ENCODE measurements around the gene STIM1.
"Not testable (repeated sequence)": the region's sequence is repeated elsewhere in the genome, so short reads cannot be mapped to it uniquely, and the experiment has no call there.

The STIM1 gene

DNA sequence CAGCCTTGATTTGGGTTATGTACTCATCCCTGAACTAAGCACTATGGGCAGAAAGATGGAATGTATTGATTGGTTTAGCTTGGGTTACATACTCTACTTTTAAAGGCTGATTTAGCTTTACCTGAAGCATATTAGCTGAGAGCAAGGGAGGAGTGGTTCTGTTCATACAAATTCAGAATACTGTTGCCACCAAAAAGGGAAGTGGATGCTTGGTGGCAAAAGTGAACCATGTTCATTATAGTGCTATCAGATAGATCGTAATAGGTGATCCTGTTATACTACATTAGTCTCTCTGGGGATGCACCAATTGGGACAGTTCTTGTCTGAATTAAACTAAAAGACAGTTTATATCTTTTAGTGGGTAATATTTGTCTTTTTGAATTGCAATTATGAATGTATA, 194.7 kb downstream of the STIM1 start:
- Histone ChIP-seq H3K4me1 (ENCODE audit: control insufficient read depth, low read length) (no peaks in the 10 kb centered on the region), H3K79me2 (ENCODE audit: control insufficient read depth, low read length) (no peaks in the 10 kb centered on the region), H3K27ac (ENCODE audit: low read depth, low read length) (no peak overlapping the region), H3K9me2 (replicated peaks; ENCODE audit: control insufficient read depth, low read length) (no peaks in the 10 kb centered on the region), H3K36me3 (ENCODE audit: control insufficient read depth, low read length) (no peaks in the 10 kb centered on the region), H3F3A (ENCODE audit: control insufficient read depth, insufficient read depth) (no peaks in the 10 kb centered on the region), H3K9me3 (ENCODE audit: control insufficient read depth, insufficient read depth, low read length) (no peaks in the 10 kb centered on the region), H4K20me1 (ENCODE audit: control insufficient read depth, insufficient read depth, low read depth, low read length) (no peaks in the 10 kb centered on the region), H3K4me3 (ENCODE audit: low read length) (no peak overlapping the region), H3K4me2 (ENCODE audit: low read length) (no peak overlapping the region), H3K27me3 (ENCODE audit: control insufficient read depth, low read length) (no peaks in the 10 kb centered on the region)
- TF ChIP-seq EZH2phosphoT487 (IDR thresholded peaks at IDR 0.05; ENCODE audit: borderline replicate concordance, low read length): no peak
- TF ChIP-seq, protein P1, sequence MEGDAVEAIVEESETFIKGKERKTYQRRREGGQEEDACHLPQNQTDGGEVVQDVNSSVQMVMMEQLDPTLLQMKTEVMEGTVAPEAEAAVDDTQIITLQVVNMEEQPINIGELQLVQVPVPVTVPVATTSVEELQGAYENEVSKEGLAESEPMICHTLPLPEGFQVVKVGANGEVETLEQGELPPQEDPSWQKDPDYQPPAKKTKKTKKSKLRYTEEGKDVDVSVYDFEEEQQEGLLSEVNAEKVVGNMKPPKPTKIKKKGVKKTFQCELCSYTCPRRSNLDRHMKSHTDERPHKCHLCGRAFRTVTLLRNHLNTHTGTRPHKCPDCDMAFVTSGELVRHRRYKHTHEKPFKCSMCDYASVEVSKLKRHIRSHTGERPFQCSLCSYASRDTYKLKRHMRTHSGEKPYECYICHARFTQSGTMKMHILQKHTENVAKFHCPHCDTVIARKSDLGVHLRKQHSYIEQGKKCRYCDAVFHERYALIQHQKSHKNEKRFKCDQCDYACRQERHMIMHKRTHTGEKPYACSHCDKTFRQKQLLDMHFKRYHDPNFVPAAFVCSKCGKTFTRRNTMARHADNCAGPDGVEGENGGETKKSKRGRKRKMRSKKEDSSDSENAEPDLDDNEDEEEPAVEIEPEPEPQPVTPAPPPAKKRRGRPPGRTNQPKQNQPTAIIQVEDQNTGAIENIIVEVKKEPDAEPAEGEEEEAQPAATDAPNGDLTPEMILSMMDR (IDR thresholded peaks at IDR 0.05; ENCODE audit: low read depth, low read length, poor library complexity, severe bottlenecking): no peak

DNA sequence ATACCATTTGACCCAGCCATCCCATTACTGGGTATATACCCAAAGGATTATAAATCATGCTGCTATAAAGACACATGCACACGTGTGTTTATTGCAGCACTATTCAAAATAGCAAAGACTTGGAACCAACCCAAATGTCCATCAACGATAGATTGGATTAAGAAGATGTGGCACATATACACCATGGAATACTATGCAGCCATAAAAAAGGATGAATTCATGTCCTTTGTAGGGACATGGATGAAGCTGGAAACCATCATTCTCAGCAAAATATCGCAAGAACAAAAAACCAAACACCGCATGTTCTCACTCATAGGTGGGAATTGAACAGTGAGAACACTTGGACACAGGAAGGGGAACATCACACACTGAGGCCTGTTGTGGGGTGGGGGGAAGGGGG, 197.7 kb downstream of the STIM1 start:
- not testable (repeated sequence) for H3K27me3 ChIP-seq (ENCODE audit: control insufficient read depth, low read length); H3K79me2 ChIP-seq (ENCODE audit: control insufficient read depth, low read length); H3K9me2 ChIP-seq (replicated peaks; ENCODE audit: control insufficient read depth, low read length); H3K4me2 ChIP-seq (ENCODE audit: low read length); H3F3A ChIP-seq (ENCODE audit: control insufficient read depth, insufficient read depth); H4K20me1 ChIP-seq (ENCODE audit: control insufficient read depth, insufficient read depth, low read depth, low read length); H3K4me3 ChIP-seq (ENCODE audit: low read length); H3K36me3 ChIP-seq (ENCODE audit: control insufficient read depth, low read length); H3K27ac ChIP-seq (ENCODE audit: low read depth, low read length); H3K9me3 ChIP-seq (ENCODE audit: control insufficient read depth, insufficient read depth, low read length)
- peaks cover 16% of the 10 kb centered on the region for H3K4me1 ChIP-seq (ENCODE audit: control insufficient read depth, low read length)

DNA sequence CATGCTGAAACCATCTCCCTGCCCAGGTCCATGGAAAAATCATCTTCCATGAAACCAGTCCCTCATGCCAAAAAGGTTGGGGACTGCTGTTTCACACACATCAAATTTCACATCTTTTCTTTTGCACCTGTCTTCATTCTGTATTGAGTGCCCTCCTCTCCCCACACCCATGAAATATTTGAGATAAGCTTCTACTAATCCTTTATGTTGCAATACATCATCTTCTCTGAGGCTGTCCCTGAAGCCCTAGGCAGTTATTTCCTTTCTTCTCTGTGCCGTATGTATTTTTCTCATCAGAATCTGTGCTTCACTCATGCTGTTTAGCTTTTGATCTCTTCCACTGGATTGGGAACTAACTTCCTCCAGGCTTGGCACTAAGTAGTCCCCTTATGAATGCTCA, 199.2 kb downstream of the STIM1 start:
- TF ChIP-seq EZH2phosphoT487 (IDR thresholded peaks at IDR 0.05; ENCODE audit: borderline replicate concordance, low read length): no peak
- TF ChIP-seq, protein P1 (IDR thresholded peaks at IDR 0.05; ENCODE audit: low read depth, low read length, poor library complexity, severe bottlenecking): no peak

GRCh38 chr11:4059424-4059823, 204.0 kb downstream of the STIM1 start:
- TF ChIP-seq, protein P1 (IDR thresholded peaks at IDR 0.05; ENCODE audit: low read depth, low read length, poor library complexity, severe bottlenecking): no peak
- TF ChIP-seq EZH2phosphoT487 (IDR thresholded peaks at IDR 0.05; ENCODE audit: borderline replicate concordance, low read length): no peak
- H3K4me3 ChIP-seq (ENCODE audit: low read length): no peak overlapping the region

More for the DNA sequence above, 199.2 kb downstream of the STIM1 start:
- H3K4me1 ChIP-seq (ENCODE audit: control insufficient read depth, low read length): peaks cover 26% of the 10 kb centered on the region
- peaks cover 6% of the 10 kb centered on the region for H3K36me3 ChIP-seq (ENCODE audit: control insufficient read depth, low read length)
- H3K27me3 ChIP-seq (ENCODE audit: control insufficient read depth, low read length): no peaks in the 10 kb centered on the region
- no peak overlapping the region for H3K4me3 ChIP-seq (ENCODE audit: low read length)
- no peak overlapping the region for H3K4me2 ChIP-seq (ENCODE audit: low read length)
- no peaks in the 10 kb centered on the region for H3K9me3 ChIP-seq (ENCODE audit: control insufficient read depth, insufficient read depth, low read length)
- no peaks in the 10 kb centered on the region for H4K20me1 ChIP-seq (ENCODE audit: control insufficient read depth, insufficient read depth, low read depth, low read length)
- H3F3A ChIP-seq (ENCODE audit: control insufficient read depth, insufficient read depth): peaks cover 4% of the 10 kb centered on the region
- no peaks in the 10 kb centered on the region for H3K79me2 ChIP-seq (ENCODE audit: control insufficient read depth, low read length)
- no peak overlapping the region for H3K27ac ChIP-seq (ENCODE audit: low read depth, low read length)
- no peaks in the 10 kb centered on the region for H3K9me2 ChIP-seq (replicated peaks; ENCODE audit: control insufficient read depth, low read length)

More at GRCh38 chr11:4059424-4059823, 204.0 kb downstream of the STIM1 start:
- Histone ChIP-seq H3K79me2 (ENCODE audit: control insufficient read depth, low read length) (no peaks in the 10 kb centered on the region), H3K4me2 (ENCODE audit: low read length) (no peak overlapping the region), H3K27me3 (ENCODE audit: control insufficient read depth, low read length) (no peaks in the 10 kb centered on the region), H3F3A (ENCODE audit: control insufficient read depth, insufficient read depth) (peaks cover 4% of the 10 kb centered on the region), H3K4me1 (ENCODE audit: control insufficient read depth, low read length) (peaks cover 26% of the 10 kb centered on the region), H3K9me3 (ENCODE audit: control insufficient read depth, insufficient read depth, low read length) (no peaks in the 10 kb centered on the region), H4K20me1 (ENCODE audit: control insufficient read depth, insufficient read depth, low read depth, low read length) (no peaks in the 10 kb centered on the region), H3K9me2 (replicated peaks; ENCODE audit: control insufficient read depth, low read length) (no peaks in the 10 kb centered on the region), H3K36me3 (ENCODE audit: control insufficient read depth, low read length) (peaks cover 10% of the 10 kb centered on the region), H3K27ac (ENCODE audit: low read depth, low read length) (no peak overlapping the region)
